ENCODE measurements around the gene ASPSCR1. TPM values are rescaled to one million over a fixed set of nuclear protein-coding genes. Genes with fewer than 3 reads are reported as not detected.

Gene ASPSCR1
- total RNA-seq, 1 donor from 2014 or later = 52.4 TPM

- DNase-seq (ENCODE audit: low spot score) = no peak
These were observed 77.9 kb downstream of the ASPSCR1 start for GRCh38 chr17:82055023-82055964.

GRCh38 chr17:82055965-82056728 lies 78.7 kb downstream of the ASPSCR1 start:
- DNase-seq (ENCODE audit: low spot score) = no peak

GRCh38 chr17:82056729-82057621 lies 79.5 kb downstream of the ASPSCR1 start:
- no peak for DNase-seq (ENCODE audit: low spot score)

GRCh38 chr17:82058230-82058854 lies 80.9 kb downstream of the ASPSCR1 start:
- DNase-seq (ENCODE audit: low spot score) = no peak

GRCh38 chr17:82058855-82059249 lies 81.4 kb downstream of the ASPSCR1 start:
- no peak for DNase-seq (ENCODE audit: low spot score)

GRCh38 chr17:82059272-82060000 lies 82.0 kb downstream of the ASPSCR1 start:
- DNase-seq (ENCODE audit: low spot score) = no peak

- no peak for DNase-seq (ENCODE audit: low spot score)
These were observed 82.6 kb downstream of the ASPSCR1 start for GRCh38 chr17:82060001-82060380.

GRCh38 chr17:82060614-82061013 lies 83.2 kb downstream of the ASPSCR1 start:
- no peak for DNase-seq (ENCODE audit: low spot score)

- no peak for DNase-seq (ENCODE audit: low spot score)
These were observed 83.9 kb downstream of the ASPSCR1 start for GRCh38 chr17:82061047-82061925.

GRCh38 chr17:82062076-82062983 lies 84.9 kb downstream of the ASPSCR1 start:
- no peak for DNase-seq (ENCODE audit: low spot score)

GRCh38 chr17:82062984-82063368 lies 85.5 kb downstream of the ASPSCR1 start:
- DNase-seq (ENCODE audit: low spot score) = no peak

GRCh38 chr17:82063424-82064415 lies 86.3 kb downstream of the ASPSCR1 start:
- no peak for DNase-seq (ENCODE audit: low spot score)

GRCh38 chr17:82064433-82065192 lies 87.2 kb downstream of the ASPSCR1 start:
- no peak for DNase-seq (ENCODE audit: low spot score)

GRCh38 chr17:82065193-82065637 lies 87.8 kb downstream of the ASPSCR1 start:
- DNase-seq (ENCODE audit: low spot score) = no peak

- no peak for DNase-seq (ENCODE audit: low spot score)
These were observed 88.3 kb downstream of the ASPSCR1 start, which contains the start of gene DUS1L for GRCh38 chr17:82065638-82066303. Gene DUS1L (minus strand): TSS chr17:82065804. CDS start chr17:82065059, 745 bp downstream.

Data from ureter (tissue), 1 donor.